Right ventricle myocardium inferior (tissue), 1 donor: ENCODE measurements around the gene GIGYF2. TPM values are rescaled to one million over a fixed set of nuclear protein-coding genes. Genes with fewer than 3 reads are reported as not detected.

Experiments used
- ATAC-seq: fragments of 200-7000 bp; cut with Tn5 transposase; one replicate; pipeline ENCODE4 v1.9.1; 2020; ENCODE audit warnings: mild to moderate bottlenecking, moderate library complexity
- DNase-seq: peaks from one replicate; pipeline ENCODE4 v3.0.0; 2021; ENCODE audit errors: missing footprints
- intact Hi-C: fragments of 100-400 bp; cut with DNase I; formaldehyde crosslinking; loops from one replicate; pipeline ENCODE4 v1.11.0; 2022
- long read RNA-seq: library from polyadenylated mRNA; unstranded; transcript quantifications from one replicate; pipeline ENCODE4 v2.0.0, GENCODE V29; 2021
- total RNA-seq: library from RNA; stranded (reverse); fragmentation: NEBNext Ultra II Directional; extraction: Animal tissue kit (Norgen Biotek cat#: 25700); gene quantifications from one replicate; pipeline ENCODE4 v1.2.1, GENCODE V29; 2021
- donor health status: DM: no; HTN: yes; CAD: no; lungs with severe emphysema.

The GIGYF2 gene, protein sequence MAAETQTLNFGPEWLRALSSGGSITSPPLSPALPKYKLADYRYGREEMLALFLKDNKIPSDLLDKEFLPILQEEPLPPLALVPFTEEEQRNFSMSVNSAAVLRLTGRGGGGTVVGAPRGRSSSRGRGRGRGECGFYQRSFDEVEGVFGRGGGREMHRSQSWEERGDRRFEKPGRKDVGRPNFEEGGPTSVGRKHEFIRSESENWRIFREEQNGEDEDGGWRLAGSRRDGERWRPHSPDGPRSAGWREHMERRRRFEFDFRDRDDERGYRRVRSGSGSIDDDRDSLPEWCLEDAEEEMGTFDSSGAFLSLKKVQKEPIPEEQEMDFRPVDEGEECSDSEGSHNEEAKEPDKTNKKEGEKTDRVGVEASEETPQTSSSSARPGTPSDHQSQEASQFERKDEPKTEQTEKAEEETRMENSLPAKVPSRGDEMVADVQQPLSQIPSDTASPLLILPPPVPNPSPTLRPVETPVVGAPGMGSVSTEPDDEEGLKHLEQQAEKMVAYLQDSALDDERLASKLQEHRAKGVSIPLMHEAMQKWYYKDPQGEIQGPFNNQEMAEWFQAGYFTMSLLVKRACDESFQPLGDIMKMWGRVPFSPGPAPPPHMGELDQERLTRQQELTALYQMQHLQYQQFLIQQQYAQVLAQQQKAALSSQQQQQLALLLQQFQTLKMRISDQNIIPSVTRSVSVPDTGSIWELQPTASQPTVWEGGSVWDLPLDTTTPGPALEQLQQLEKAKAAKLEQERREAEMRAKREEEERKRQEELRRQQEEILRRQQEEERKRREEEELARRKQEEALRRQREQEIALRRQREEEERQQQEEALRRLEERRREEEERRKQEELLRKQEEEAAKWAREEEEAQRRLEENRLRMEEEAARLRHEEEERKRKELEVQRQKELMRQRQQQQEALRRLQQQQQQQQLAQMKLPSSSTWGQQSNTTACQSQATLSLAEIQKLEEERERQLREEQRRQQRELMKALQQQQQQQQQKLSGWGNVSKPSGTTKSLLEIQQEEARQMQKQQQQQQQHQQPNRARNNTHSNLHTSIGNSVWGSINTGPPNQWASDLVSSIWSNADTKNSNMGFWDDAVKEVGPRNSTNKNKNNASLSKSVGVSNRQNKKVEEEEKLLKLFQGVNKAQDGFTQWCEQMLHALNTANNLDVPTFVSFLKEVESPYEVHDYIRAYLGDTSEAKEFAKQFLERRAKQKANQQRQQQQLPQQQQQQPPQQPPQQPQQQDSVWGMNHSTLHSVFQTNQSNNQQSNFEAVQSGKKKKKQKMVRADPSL (N-terminal part only)
- total RNA-seq, result 57.2 TPM
- long read RNA-seq, full-length matches to known transcripts, result 7 of 24 reads
- long read RNA-seq, partial matches to known transcripts, result 7 of 24 reads
- long read RNA-seq, other reads (novel, unspliced or antisense), result 10 of 24 reads

DNA sequence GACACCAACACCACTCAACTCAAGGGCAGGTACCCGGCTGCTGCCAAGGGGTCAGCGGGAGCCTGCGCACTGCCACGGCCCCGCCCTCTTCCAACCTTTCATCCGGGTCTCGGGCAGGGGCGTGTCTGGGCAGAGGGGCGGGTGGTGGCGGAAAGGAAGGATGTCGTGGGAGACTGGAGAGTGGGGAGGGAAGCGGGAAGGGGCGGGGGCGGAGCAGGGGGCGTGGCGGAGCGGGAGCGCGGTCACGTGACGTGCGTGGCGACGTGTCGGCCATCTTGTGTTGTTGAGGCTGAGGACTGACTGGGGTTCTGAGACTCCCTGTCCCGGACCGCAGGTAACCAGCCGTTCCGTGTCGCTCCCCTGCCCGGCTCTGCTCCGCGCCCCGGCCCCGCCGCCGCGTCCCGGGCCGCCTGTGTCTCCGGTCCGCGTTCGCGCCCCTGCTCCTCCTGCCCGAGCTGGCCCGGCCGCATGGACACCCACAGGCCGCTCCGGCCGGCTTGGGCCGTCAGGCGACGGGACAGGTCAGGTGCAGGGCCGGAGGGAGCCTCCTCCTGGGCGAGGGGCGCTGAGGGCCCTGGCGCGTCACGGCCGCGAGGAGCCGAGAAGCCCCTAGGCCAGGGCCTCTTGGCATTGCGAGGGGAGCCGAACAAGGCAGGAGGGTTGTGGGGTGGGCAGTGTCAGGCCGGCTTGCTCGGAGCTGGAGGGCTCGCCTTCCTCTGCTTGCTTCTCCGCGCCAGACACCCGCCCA, at the start of gene GIGYF2:
Gene GIGYF2 (plus strand): TSS at position 273 of the 748 bp plus-strand sequence. CDS start 37,867 bp downstream, outside the sequence.
- peak; percentile 97 for DNase-seq
- intact Hi-C loops, result loop anchor here (1.0 kb wide), 1 partner anchor 61 kb away; no protein-coding TSS in a partner anchor
- peak; percentile 99 for ATAC-seq

DNA sequence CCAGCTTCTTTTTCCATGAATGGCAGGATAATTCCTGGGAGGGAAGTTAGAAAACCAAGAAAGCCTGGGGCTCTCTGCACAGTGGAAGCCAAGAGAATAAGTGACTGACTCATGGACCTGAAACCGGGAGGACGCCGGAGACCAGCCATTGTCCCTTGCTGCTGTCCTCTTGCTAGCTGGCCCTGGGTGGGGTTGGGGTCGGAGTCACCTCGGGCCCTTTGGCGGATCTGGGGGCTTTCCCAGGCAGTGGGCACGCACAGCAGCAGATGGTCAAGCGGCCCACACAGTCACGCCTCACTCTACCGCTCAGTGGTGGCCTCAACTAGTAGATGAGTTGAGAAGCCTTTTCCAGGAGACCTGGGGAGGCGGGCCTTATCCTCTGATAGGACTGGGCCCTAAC, 48.1 kb upstream of the GIGYF2 start:
- no peak for DNase-seq
- ATAC-seq, result no peak
- intact Hi-C loops, result no loop called here

DNA sequence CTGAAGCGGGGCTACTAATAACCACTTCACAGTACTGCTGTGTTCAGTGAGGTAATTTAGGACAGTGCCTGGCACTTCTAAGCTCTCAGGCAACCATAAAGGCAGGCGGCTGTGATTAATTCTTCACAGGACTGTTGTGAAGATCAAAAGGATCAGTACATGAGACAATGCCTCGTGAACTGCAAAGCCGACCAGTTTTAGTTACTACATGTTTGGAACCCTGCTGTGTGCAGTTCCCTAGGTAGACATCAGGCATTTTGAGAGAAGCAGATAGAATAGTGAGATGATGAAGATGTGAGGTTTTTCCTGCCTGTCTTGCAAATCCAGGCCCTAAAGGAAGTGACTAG, 44.7 kb upstream of the GIGYF2 start:
- peak; percentile 24 for ATAC-seq
- intact Hi-C loops, result no loop called here
- DNase-seq, result no peak

DNA sequence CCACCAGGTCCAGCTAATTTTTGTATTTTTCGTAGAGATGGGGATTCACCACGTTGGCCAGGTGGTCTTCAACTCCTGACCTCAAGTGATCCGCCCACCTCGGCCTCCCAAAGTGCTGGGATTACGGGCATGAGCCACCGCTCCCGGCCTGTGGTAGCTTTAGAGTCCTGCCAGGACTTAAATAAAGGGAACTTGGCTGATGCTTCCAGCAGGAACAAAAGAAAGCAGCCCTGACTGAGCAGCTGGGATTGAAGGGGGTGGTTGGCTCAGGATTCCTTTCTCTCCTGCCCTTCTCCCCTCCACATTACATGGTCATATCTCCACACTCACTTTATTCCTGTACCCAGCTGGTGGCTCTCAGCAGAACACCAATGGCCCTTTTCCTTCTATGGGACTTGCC, 43.7 kb upstream of the GIGYF2 start:
- no peak for ATAC-seq

DNA sequence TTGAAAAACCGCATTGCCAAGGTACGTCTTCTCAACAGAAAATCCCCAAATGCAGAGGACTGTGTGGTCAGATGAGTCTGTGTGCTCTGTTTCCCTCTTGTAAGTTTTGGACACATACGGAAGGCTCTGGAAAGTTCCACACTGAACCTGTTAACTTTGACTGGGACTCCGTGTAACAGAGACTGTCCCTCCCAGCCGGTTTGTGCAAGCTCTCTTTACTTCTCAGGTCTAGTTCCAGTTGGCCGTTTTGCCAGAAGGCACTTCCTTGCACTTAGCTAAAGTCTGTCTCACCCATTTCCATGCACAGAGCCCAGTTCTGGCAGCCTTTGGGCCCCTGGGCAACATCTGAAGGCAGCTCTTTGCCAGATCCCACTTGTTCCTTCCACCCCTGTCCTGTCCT, 41.7 kb upstream of the GIGYF2 start:
- no peak for DNase-seq

More for the DNA sequence above, 43.7 kb upstream of the GIGYF2 start:
- intact Hi-C loops, result no loop called here
- DNase-seq, result no peak

DNA sequence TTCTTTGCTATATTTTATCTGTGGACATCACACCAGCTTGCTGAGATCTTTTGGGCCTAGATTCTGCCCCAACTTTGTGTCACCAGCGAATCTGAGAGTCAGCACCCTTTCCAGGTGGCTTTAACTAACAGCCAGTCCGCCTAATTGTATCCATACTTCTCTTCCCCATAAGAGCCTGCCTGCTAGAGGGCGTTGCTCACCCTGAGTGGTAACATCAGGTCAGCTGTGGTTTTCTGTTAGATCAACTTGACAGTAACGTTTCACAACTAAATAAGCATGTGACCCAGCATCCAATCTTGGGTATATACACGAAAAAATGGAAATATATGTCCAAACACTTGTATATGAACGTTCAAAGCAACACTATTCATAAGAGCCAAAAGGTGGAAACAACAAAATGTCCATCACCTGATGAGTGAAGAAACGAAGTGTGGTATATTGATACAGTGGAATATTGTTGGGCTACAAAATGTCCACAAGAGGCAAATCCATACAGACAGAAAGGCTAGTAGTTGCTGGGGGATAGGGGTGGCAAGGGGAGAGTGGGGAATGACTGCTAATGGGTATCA, 38.8 kb upstream of the GIGYF2 start:
- no peak for ATAC-seq
- DNase-seq, result no peak
- intact Hi-C loops, result no loop called here

More for the DNA sequence above, 41.7 kb upstream of the GIGYF2 start:
- ATAC-seq, result no peak
- intact Hi-C loops, result no loop called here

DNA sequence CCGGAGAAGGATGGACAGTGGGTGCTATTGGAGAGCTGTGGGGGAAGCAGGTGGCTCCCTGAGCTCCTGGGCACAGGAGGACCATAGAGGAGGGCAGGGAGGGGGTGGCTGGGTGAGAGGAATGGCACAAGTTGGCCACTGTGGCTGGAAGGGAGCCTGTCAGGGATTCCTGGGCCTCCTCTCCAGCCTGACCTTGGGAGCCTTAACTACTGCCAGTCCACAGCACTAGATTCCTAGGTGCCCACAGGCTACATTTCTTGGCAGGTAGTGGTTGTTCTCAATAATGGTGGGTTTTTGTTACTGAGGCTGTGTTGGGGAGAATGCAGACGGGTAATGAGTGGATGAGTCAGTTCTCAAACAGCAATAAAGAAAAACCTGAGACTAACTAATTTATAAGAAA, 37.8 kb upstream of the GIGYF2 start:
- intact Hi-C loops, result no loop called here
- ATAC-seq (peak; percentile 60), DNase-seq (no peak)

DNA sequence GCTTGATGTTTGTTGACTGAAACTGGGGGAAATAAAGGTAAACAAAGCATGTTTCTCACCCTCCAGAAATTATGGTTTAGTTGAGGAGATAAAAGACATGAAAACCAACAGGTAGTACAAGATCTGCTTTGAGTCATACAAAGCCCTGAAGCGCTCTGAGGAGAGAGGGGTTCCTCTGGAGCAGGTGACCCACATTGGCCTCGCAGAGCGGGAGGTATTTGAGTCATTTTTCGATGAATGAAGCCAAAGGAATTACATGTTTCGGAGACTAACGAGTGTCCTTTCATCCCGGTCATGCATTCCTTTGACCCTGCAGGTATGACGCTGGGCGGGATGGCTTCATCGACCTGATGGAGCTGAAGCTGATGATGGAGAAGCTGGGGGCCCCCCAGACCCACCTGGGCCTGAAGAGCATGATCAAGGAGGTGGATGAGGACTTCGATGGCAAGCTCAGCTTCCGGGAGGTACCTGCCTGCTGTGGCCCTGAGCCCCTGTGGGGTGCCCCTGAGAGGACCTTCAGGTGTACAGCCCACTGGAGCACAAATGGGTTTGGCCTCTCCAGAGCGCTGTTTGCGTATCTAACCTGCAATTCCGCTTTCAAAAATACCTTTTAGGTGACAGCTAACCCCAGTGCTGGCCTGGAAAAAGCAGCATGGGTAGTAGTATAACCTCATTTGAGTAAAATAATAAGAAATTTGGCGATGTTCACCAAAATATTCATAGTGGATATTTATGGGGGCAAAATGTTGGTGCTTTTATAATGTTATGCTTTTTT, 34.5 kb upstream of the GIGYF2 start:
- intact Hi-C loops, result no loop called here
- DNase-seq, result no peak
- ATAC-seq, result no peak

DNA sequence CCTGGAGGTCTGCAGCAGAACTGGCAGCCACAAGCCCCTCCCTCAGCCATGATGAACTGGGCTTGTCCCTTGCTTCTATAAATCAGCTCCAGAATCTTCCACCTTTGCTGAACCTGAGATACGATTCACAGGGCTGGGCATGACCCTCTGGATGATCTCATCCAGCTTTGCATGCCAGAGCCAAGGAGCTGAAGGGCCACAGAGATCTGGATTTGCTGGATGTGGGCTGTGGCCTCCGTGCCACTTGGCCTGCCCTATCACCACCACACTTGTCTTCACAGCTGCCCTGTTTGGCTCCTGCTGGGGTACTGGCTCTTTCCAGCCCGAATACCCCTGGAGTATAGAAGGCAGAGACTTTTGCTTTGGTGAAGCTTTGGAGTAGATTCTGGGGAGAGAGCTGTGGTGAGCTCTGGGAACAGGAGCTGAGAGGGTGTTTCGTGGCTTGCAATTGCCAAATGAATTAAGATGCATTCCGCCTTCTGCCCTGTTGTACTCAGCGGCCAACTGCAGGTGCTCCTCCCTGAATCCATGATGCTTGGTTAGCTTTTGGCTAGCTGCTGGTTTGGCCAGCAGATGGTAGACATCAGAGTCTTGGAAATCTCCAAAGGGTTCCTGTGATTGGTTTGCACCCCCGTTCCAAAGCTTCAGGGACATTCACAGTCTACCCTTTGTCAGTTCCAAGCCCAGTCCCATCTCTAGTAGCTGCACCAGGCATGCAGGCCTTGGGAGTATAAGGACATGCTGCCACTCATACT, 30.9 kb upstream of the GIGYF2 start:
- DNase-seq (no peak), ATAC-seq (peak; percentile 44)
- intact Hi-C loops, result no loop called here

DNA sequence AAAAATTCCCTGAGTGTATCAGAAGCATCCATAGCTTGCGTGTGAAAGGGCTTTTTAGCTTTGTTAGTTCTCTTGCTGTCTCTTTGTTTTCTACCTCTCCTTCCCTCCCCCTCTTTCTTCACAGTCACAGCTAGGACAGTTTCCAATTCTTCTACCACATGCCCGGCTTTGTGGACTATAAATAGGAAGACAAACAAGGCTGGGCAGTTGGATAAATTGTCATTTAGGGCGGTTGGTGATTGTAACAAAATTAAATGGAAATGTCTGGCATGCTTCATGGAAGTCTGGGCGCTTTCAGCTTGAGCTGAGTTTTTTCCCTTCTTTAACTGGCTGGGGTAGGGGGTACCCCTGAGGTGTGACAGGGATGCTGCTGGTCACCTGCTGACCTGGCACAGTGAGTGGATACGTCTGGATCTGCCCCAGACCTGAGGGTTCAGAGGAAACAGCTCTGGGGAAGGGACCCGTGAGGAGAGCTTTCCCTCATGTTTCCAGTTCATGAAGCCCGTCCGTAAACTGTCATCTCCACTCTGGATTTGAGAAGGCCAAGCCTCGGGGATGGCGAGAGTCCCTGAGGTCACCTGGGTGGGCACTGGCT, 29.0 kb upstream of the GIGYF2 start:
- DNase-seq (no peak), ATAC-seq (peak; percentile 53)
- intact Hi-C loops, result loop anchor here (2.0 kb wide), 1 partner anchor 61 kb away; no protein-coding TSS in a partner anchor

DNA sequence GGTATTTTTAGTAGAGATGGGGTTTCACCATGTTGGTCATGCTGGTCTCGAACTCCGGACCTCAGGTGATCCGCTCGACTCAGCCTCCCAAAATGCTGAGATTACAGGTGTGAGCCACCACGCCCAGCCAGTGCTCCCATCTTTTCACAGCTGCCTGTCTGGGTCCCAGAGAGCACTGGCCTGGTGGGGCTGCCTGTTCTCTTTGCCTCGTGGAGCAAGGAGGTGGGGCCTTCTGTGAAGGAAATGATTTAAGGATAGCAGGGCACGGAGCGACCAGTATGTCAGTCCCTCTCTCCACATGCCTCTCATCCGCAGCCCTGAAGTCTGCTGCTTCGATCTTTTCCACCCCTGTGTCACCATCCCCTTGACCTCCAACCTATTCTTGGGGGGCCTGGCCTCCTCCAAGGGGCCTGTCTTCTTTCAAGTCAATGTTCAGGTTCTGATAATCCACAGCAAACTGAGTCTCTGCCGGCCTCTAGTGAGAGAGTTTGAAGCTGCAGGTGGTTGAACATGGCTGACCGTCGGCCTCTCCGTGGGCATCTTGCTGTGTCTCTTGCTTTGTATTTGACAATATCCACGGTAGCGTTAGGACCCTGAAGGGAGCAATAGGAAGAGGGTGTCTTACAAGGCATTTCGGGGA, 28.2 kb upstream of the GIGYF2 start:
- DNase-seq, result no peak
- peak; percentile 68 for ATAC-seq
- intact Hi-C loops, result loop anchor here (2.0 kb wide), 1 partner anchor 62 kb away; no protein-coding TSS in a partner anchor

DNA sequence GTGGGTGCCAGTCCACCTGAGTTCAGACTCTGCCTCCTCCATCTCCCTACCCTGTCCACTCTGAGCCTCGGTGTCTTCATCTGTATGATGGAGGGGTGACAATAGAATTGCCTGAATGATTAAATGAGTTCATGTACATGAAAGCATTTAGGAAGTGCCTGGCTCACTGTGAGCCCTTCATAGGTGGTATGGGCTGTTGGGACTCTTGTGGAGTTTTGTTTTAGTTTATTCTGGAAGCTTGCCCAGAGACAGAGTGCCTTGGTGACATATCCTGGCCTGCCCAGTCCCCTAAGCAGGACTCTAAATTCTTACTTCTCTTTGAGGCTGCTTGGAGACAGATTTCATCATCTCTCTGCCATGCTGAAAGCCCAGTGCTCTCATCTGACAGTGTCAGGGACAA, 24.5 kb upstream of the GIGYF2 start:
- intact Hi-C loops, result no loop called here
- DNase-seq (no peak), ATAC-seq (no peak)

DNA sequence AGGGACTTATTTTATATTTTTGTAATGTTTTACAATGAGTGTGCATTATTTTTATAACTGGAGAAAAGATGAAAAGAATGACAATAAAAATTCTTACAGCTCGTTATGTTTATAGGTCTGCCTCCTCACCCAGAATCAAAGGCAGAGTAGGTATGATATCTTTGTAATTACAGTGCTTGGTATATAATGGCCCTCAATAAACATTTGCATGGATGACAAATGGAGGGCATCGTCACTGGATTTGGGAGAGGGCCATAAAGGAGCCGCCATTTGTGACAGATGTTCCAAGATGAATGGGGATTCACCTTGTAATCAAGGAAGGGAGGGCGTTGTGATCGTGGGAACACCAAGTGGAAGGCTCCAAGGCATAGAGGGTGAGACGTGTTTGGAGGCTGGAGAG, 22.6 kb upstream of the GIGYF2 start:
- no peak for DNase-seq
- no peak for ATAC-seq
- intact Hi-C loops, result no loop called here

DNA sequence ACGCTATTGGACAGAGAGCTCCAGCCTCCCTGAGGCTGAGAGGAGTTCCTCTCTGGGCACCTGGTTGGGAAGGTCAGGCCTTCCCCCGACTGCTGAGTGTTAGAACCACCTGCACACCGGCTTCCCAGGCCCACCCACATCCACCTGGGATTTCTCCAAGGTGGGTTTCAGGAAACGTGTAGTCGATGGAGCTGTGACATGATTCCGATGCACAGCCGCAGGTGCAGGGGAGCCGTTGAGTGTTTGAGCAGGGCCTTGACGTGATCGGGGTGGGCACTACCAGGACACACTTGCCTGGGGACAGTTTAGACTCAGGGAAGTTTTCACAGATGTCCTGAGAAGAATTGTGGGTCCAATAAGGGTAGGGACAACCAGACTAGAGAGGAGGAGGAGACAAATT, 21.8 kb upstream of the GIGYF2 start:
- ATAC-seq (no peak), DNase-seq (no peak)
- intact Hi-C loops, result no loop called here

DNA sequence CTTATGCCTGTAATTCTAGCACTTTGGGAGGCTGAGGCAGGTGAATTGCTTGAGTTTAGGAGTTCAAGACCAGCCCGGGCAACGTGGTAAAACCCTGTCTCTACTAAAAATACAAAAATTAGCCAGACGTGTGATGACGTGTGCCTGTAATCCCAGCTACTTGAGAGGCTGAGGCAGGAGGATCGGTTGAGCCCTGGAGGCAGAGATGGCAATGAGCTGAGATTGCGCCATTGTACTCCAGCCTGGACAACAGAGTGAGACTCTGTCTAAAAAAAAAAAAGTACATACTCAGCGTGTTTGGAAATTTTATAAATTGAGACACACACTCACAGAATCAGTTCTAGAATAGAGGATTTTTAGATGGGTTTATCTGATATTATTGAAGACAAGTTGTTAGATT, 17.1 kb upstream of the GIGYF2 start:
- ATAC-seq, result no peak
- intact Hi-C loops, result no loop called here
- DNase-seq, result no peak

DNA sequence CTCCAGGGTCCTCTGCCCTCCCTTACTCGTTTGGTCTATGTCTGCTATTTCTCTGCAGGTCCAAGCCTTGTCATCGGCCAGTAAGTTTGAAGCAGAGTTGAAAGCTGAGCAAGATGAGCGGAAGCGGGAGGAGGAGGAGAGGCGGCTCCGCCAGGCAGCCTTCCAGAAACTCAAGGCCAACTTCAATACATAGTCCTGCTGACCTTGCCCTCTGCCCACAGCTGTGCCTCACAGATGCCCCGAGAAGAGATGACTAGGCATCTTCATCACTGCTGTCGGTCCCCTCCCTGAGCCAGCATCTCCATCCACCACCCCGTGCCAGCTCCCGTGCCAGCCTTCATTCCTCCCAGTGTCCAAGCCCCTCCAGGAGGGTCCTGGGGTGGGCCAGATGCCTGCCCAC, 15.6 kb upstream of the GIGYF2 start:
- DNase-seq (no peak), ATAC-seq (no peak)
- intact Hi-C loops, result no loop called here
